HCT116 (cell line): ENCODE measurements around the gene KANSL3. TPM values are rescaled to one million over a fixed set of nuclear protein-coding genes. Genes with fewer than 3 reads are reported as not detected.
A peak's percentile ranks its signal among the peaks of the same experiment; 100 is the strongest.

ENCODE experiments used
- ATAC-seq: fragments of 200-7000 bp; cut with Tn5 transposase; 2 replicates; pipeline ENCODE4 v1.9.1; 2020; ENCODE audit warnings: mild to moderate bottlenecking, moderate library complexity
- BruUV-seq: library from RNA; stranded (reverse); fragments of 400-500 nt; replicated peaks from 2 replicates; lab custom pipeline; 2021; lab: Mats Ljungman, UMichigan
- CTCF ChIA-PET: fragments of 300-600 bp; sonication (Branson Sonifier 250); formaldehyde crosslinking; loops from one replicate; lab custom pipeline; 2021; ENCODE audit warnings: antibody characterized with exemption; lab: Charles Lee
- POLR2A ChIA-PET: fragments of 300-600, 350-600 bp; sonication (Branson Sonifier 250); formaldehyde crosslinking; loops from one replicate; lab custom pipeline; 2021; ENCODE audit warnings: antibody characterized with exemption; lab: Charles Lee
- RAD21 ChIA-PET, 2 experiments: fragments of 300-600 bp; sonication (Branson Sonifier 250); formaldehyde crosslinking; loops; one replicate each; lab custom pipeline; 2023; ENCODE audit warnings: low total read pairs in 2 of 2; ENCODE audit not compliant: uncharacterized antibody in 2 of 2, unreplicated experiment in 2 of 2, low non-redundant PET in 1 of 2; lab: Charles Lee
- DNase-seq: peaks from one replicate; pipeline ENCODE4 v3.0.0-alpha.2; 2010; ENCODE audit warnings: low read depth, low spot score
- H2AFZ ChIP-seq: fragments of 200-600 bp; shearing (Covaris generic), sonication (generic); 2 replicates; pipeline ENCODE4 v1.6.1; 2017; ENCODE audit warnings: low read depth, mixed run types, mixed read lengths, antibody characterized with exemption, low read length; ENCODE audit not compliant: poor library complexity, severe bottlenecking
- H3K27ac ChIP-seq: 2 replicates; pipeline ENCODE4 v1.5.1; 2012; ENCODE audit warnings: low read depth, low read length
- H3K27me3 ChIP-seq: fragments of 200-600 bp; sonication (generic); 2 replicates; pipeline ENCODE4 v1.6.1; 2016; ENCODE audit warnings: mixed run types, low read length, mixed read lengths; ENCODE audit not compliant: insufficient read depth
- H3K36me3 ChIP-seq, 2 experiments: fragments of 200-500 bp in 1 of 2; fragments of 200-600 bp in 1 of 2; sonication (Bioruptor generic) in 1 of 2; sonication (generic) in 1 of 2; 2 replicates each; pipeline versions ENCODE4 v1.5.1 to v1.6.1; 2014 to 2016; ENCODE audit warnings: low read length in 2 of 2, inconsistent platforms in 1 of 2, mixed read lengths in 1 of 2, mixed run types in 1 of 2; ENCODE audit not compliant: insufficient read depth in 2 of 2, control insufficient read depth in 1 of 2
- H3K4me1 ChIP-seq, 2 experiments: fragments of 200-600 bp in 1 of 2; sonication (generic) in 1 of 2; 2 replicates each; pipeline versions ENCODE4 v1.5.1 to v1.6.1; 2012 to 2017; ENCODE audit warnings: low read length in 2 of 2, inconsistent platforms in 1 of 2, mild to moderate bottlenecking in 1 of 2, mixed read lengths in 1 of 2, mixed run types in 1 of 2, moderate library complexity in 1 of 2; ENCODE audit not compliant: insufficient read depth in 2 of 2, control insufficient read depth in 1 of 2
- H3K4me2 ChIP-seq: fragments of 200-600 bp; sonication (generic); 2 replicates; pipeline ENCODE4 v1.6.1; 2017; ENCODE audit warnings: mixed run types, low read length, mixed read lengths
- H3K4me3 ChIP-seq, 2 experiments: fragments of 200-600 bp in 1 of 2; sonication (generic) in 1 of 2; replicated peaks in 1 of 2; 2 replicates each; pipeline ENCODE4 v1.5.1; 2011 to 2016; ENCODE audit warnings: low read length in 2 of 2, control low read depth in 1 of 2, low read depth in 1 of 2, mild to moderate bottlenecking in 1 of 2, mixed read lengths in 1 of 2, mixed run types in 1 of 2
- H3K79me2 ChIP-seq: fragments of 200-600 bp; sonication (generic); 2 replicates; pipeline ENCODE4 v1.6.1; 2017; ENCODE audit warnings: mild to moderate bottlenecking, mixed run types, low read length, moderate library complexity, mixed read lengths; ENCODE audit not compliant: insufficient read depth
- H3K9ac ChIP-seq: fragments of 200-600 bp; sonication (generic); 2 replicates; pipeline ENCODE4 v1.6.1; 2016; ENCODE audit warnings: low read length, mixed read lengths
- H3K9me2 ChIP-seq: fragments of 200-600 bp; sonication (generic), shearing (Covaris generic); 2 replicates; pipeline ENCODE4 v1.6.1; 2017; ENCODE audit warnings: mixed run types, mild to moderate bottlenecking, moderate library complexity; ENCODE audit not compliant: insufficient read depth
- H3K9me3 ChIP-seq, 2 experiments: fragments of 200-500 bp in 1 of 2; fragments of 200-600 bp in 1 of 2; sonication (Bioruptor generic) in 1 of 2; sonication (generic) in 1 of 2; 2 replicates each; pipeline ENCODE4 v1.6.1; 2014 to 2017; ENCODE audit warnings: low read length in 2 of 2, mixed read lengths in 2 of 2, inconsistent platforms in 1 of 2, low read depth in 1 of 2, mild to moderate bottlenecking in 1 of 2, mixed run types in 1 of 2, moderate library complexity in 1 of 2; ENCODE audit not compliant: control insufficient read depth in 1 of 2, insufficient read depth in 1 of 2
- H4K20me1 ChIP-seq: fragments of 200-600 bp; sonication (generic), shearing (Covaris generic); 2 replicates; pipeline ENCODE4 v1.6.1; 2017; ENCODE audit warnings: mixed run types, mild to moderate bottlenecking, moderate library complexity; ENCODE audit not compliant: insufficient read depth
- EZH2phosphoT487 ChIP-seq: fragments of 200-600 bp; IDR thresholded peaks from 2 replicates; pipeline ENCODE4 v1.6.1; 2018; ENCODE audit warnings: antibody characterized with exemption, borderline replicate concordance
- POLR2AphosphoS5 ChIP-seq: IDR thresholded peaks from 2 replicates; pipeline ENCODE4 v1.6.1; 2011; ENCODE audit warnings: mild to moderate bottlenecking, low read depth, low read length, moderate library complexity
- SRF ChIP-seq: IDR thresholded peaks from 2 replicates; pipeline ENCODE4 v1.6.1; 2012; ENCODE audit warnings: low read depth
- TCF7L2 ChIP-seq: IDR thresholded peaks from 2 replicates; pipeline ENCODE4 v1.7.0; 2011; ENCODE audit warnings: borderline replicate concordance, inconsistent platforms; ENCODE audit not compliant: insufficient read depth, insufficient read length; ENCODE audit errors: extremely low read depth
- YY1 ChIP-seq: IDR thresholded peaks from 2 replicates; pipeline ENCODE4 v1.6.1; 2011; ENCODE audit warnings: low read length, low read depth, moderate library complexity, mild to moderate bottlenecking; ENCODE audit not compliant: insufficient replicate concordance; ENCODE audit errors: extremely low read depth
- ZBTB33 ChIP-seq: IDR thresholded peaks from 2 replicates; pipeline ENCODE4 v1.6.1; 2011; ENCODE audit warnings: mild to moderate bottlenecking, low read length, moderate library complexity; ENCODE audit not compliant: insufficient replicate concordance; ENCODE audit errors: extremely low read depth
- intact Hi-C: fragments of 100-400 bp; cut with micrococcal nuclease; formaldehyde crosslinking; loops from 2 replicates; pipeline ENCODE4 v1.10.0; 2022
- total RNA-seq: library from RNA; stranded (reverse); gene quantifications from one replicate; pipeline ENCODE4 v1.2.1, GENCODE V29; 2021; ENCODE audit not compliant: unreplicated experiment

KANSL3 gene
- total RNA-seq, 1 experiment from 2014 or later: 35.8 TPM

- ChIA-PET POLR2A (no interaction called here), CTCF (interaction anchor here (1.1 kb wide), 1 partner anchor 9 kb away, joined by 3 read pairs; no protein-coding TSS in a partner anchor), RAD21 (no interaction called here)
- Histone ChIP-seq H3K79me2 (no peaks in the 10 kb centered on the region), H3K27me3 (no peaks in the 10 kb centered on the region), H4K20me1 (no peaks in the 10 kb centered on the region), H3K4me1 (peaks cover 10 to 40% of the 10 kb centered on the region in 2 experiments), H3K9me2 (no peaks in the 10 kb centered on the region), H3K4me2 (peak overlapping the region; percentile 71), H3K36me3 (no peaks in the 10 kb centered on the region), H3K9me3 (no peaks in the 10 kb centered on the region), H2AFZ (peak overlapping the region; percentile 49), H3K4me3 (peak overlapping the region; percentile 26 to 33), H3K27ac (peak overlapping the region; percentile 64), H3K9ac (peak overlapping the region; percentile 42)
- no peak for TF ChIP-seq EZH2phosphoT487
- peak; percentile 80 for TF ChIP-seq TCF7L2
- no peak for TF ChIP-seq SRF
- peak; percentile 36 for TF ChIP-seq ZBTB33
- peak; percentile 80 for TF ChIP-seq YY1
- TF ChIP-seq POLR2AphosphoS5: peak; percentile 72; the same call in 1 of the 2 replicates
- ATAC-seq (peak; percentile 88), DNase-seq (peak; percentile 97)
- intact Hi-C loops: loop anchor here (10.0 kb wide), 1 partner anchor 208 kb away; the partner anchor contains the start of gene CNNM4
- no TSS peak for BruUV-seq
Measured at GRCh38 chr2:96556441-96557330, 81.4 kb downstream of the KANSL3 start.
